Parathyroid adenoma (tissue), 2 donors: ENCODE data around the gene BRMS1.

Source experiments
- H2AFZ ChIP-seq: fragments of 300-600 bp; sonication (generic); one replicate; pipeline ENCODE4 v1.7.0; 2017; ENCODE audit warnings: antibody characterized with exemption, mild to moderate bottlenecking
- H3K27ac ChIP-seq: fragments of 300-600 bp; sonication (generic); one replicate; pipeline ENCODE4 v1.7.0; 2017
- H3K27me3 ChIP-seq: fragments of 300-600 bp; sonication (generic); one replicate; pipeline ENCODE4 v1.7.0; 2017; ENCODE audit warnings: low read length; ENCODE audit not compliant: control insufficient read depth, insufficient read depth
- H3K36me3 ChIP-seq: fragments of 300-600 bp; sonication (generic); one replicate; pipeline ENCODE4 v1.7.0; 2017; ENCODE audit warnings: low read length; ENCODE audit not compliant: control insufficient read depth, insufficient read depth
- H3K4me1 ChIP-seq: fragments of 300-600 bp; sonication (generic); one replicate; pipeline ENCODE4 v1.7.0; 2017; ENCODE audit warnings: control low read depth
- H3K4me2 ChIP-seq: fragments of 300-600 bp; sonication (generic); one replicate; pipeline ENCODE4 v1.7.0; 2017; ENCODE audit warnings: low read length
- H3K4me3 ChIP-seq: fragments of 300-600 bp; sonication (generic); one replicate; pipeline ENCODE4 v1.7.0; 2017; ENCODE audit warnings: low read depth, low read length
- H3K79me2 ChIP-seq: fragments of 300-600 bp; sonication (generic); one replicate; pipeline ENCODE4 v1.7.0; 2017; ENCODE audit warnings: control low read depth
- H3K9ac ChIP-seq: fragments of 300-600 bp; sonication (generic); one replicate; pipeline ENCODE4 v1.7.0; 2017; ENCODE audit warnings: mild to moderate bottlenecking
- H3K9me3 ChIP-seq: fragments of 300-600 bp; sonication (generic); one replicate; pipeline ENCODE4 v1.7.0; 2017; ENCODE audit warnings: low read length; ENCODE audit not compliant: control insufficient read depth
- CTCF ChIP-seq: fragments of 300-600 bp; sonication (generic); IDR thresholded peaks from one replicate; pipeline ENCODE4 v1.7.0; 2017; ENCODE audit warnings: antibody characterized with exemption, mild to moderate bottlenecking
- donor health status: primary hyperparathyroidism.

BRMS1 gene

GRCh38 chr11:66318600-66318970 lies 26.3 kb downstream of the BRMS1 start:
- H3K4me1 ChIP-seq, result peaks cover 2% of the 10 kb centered on the region
- H3K4me3 ChIP-seq, result no peak overlapping the region
- no peaks in the 10 kb centered on the region for H3K27me3 ChIP-seq
- no peaks in the 10 kb centered on the region for H3K79me2 ChIP-seq
- no peak overlapping the region for H3K27ac ChIP-seq
- H3K4me2 ChIP-seq, result no peak overlapping the region
- no peak for TF ChIP-seq CTCF
- H3K9me3 ChIP-seq, result no peaks in the 10 kb centered on the region
- no peak overlapping the region for H3K9ac ChIP-seq
- H2AFZ ChIP-seq, result no peak overlapping the region
- H3K36me3 ChIP-seq, result no peaks in the 10 kb centered on the region

DNA sequence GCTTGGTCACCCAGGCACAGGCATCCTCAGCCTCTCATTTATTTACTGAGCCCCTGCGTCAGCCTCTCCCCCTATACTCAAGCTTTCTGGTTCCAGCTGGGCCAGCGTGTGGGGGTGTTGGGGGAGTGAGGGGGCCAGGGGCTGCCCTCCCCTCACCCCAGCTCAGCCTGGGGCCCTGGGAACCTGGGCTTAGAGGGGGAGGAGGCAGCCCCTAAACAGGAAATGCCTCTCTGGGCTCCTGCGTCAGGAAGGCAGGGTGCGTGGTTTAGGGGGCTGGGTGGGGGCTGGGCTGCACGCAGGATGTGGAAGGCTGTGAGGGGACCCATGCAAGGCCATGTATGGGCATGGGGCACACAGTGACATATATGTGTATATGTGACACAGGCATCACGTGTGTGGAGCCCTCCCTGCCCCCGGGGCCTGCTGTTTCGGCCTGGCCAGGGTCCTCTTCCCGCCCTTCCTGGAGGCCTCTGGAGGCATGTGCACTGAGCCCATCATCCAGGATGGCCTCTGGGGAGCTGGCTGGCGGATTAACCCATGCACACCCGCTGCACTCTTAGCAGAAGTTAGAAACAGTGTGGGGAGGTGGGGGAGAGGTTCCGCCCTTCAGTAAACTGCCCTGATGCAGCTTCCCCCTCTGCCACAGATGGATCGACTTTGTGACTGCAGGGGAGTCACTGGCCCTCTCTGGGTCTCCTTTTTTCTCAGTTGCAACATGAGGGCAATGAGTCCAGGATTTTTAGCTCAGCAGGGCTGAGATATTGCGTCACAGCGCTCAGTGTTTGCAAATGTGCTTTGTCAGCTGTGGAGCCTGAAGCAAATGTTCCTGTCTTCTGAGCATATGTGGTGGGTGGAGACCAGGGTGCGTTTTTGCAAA lies 26.9 kb downstream of the BRMS1 start:
- no peaks in the 10 kb centered on the region for H3K27me3 ChIP-seq
- H3K27ac ChIP-seq, result peak overlapping the region; percentile 32
- H3K36me3 ChIP-seq, result no peaks in the 10 kb centered on the region
- H2AFZ ChIP-seq, result no peak overlapping the region
- H3K9me3 ChIP-seq, result no peaks in the 10 kb centered on the region
- H3K79me2 ChIP-seq, result no peaks in the 10 kb centered on the region
- H3K4me2 ChIP-seq, result no peak overlapping the region
- TF ChIP-seq CTCF, result no peak
- no peak overlapping the region for H3K9ac ChIP-seq
- H3K4me3 ChIP-seq, result no peak overlapping the region
- peaks cover 2% of the 10 kb centered on the region for H3K4me1 ChIP-seq

DNA sequence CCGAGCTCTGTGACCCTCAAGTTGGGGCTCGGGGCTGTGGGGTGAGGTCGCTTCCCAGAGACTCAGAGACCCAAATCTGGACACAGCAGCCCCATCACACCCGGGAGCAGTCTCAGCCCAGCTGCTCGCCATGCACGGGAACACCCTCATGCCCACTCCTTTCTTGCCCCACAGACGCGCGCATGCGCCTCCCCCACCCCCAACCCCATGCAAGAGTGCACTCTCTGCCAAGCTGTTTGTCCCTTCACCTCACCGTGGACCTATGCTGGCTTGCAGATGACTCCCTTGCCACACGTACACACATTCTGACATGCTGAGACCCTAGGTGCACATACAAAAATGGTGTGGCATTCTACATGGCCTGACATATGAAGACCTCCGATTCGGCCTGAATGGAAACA lies 27.6 kb downstream of the BRMS1 start:
- H2AFZ ChIP-seq, result no peak overlapping the region
- no peaks in the 10 kb centered on the region for H3K36me3 ChIP-seq
- H3K4me2 ChIP-seq, result no peak overlapping the region
- no peaks in the 10 kb centered on the region for H3K9me3 ChIP-seq
- no peak overlapping the region for H3K9ac ChIP-seq
- H3K4me1 ChIP-seq, result peaks cover 2% of the 10 kb centered on the region
- H3K4me3 ChIP-seq, result no peak overlapping the region
- no peaks in the 10 kb centered on the region for H3K79me2 ChIP-seq
- peak overlapping the region; percentile 32 for H3K27ac ChIP-seq
- H3K27me3 ChIP-seq, result no peaks in the 10 kb centered on the region
- no peak for TF ChIP-seq CTCF

- no peak for TF ChIP-seq CTCF
- Histone ChIP-seq H3K36me3 (no peaks in the 10 kb centered on the region), H3K4me3 (no peak within 1 kb of the TSS), H3K9me3 (no peaks in the 10 kb centered on the region), H3K4me2 (no peak within 1 kb of the TSS), H3K9ac (no peak within 1 kb of the TSS), H2AFZ (no peak within 1 kb of the TSS), H3K27ac (peak within 1 kb of the TSS; percentile 32), H3K4me1 (peaks cover 2% of the 10 kb centered on the region), H3K27me3 (no peaks in the 10 kb centered on the region), H3K79me2 (no peaks in the 10 kb centered on the region)
These were observed 28.1 kb downstream of the BRMS1 start, which contains the start of gene CD248 for GRCh38 chr11:66316849-66317251. Gene CD248, minus strand, starts transcription at chr11:66317044. Its CDS starts 17 bp downstream, at chr11:66317027.
